GM18867 (cell line): ENCODE measurements around the gene SPATA3.
"Not testable (repeated sequence)": the region's sequence is repeated elsewhere in the genome, so short reads cannot be mapped to it uniquely, and the experiment has no call there.

Source experiments
- ATAC-seq: cut with Tn5 transposase; IDR thresholded peaks from one replicate; pipeline ENCODE4 v1.9.1; 2021; ENCODE audit warnings: mild to moderate bottlenecking, moderate library complexity; ENCODE audit not compliant: unreplicated experiment

SPATA3 gene

GRCh38 chr2:231018184-231018583 lies 22.3 kb downstream of the SPATA3 start:
- ATAC-seq = no peak

- ATAC-seq = not testable (repeated sequence)
Observed at GRCh38 chr2:231025059-231025458, 29.1 kb downstream of the SPATA3 start.

- ATAC-seq = no peak
Observed at GRCh38 chr2:231028889-231029288, 33.0 kb downstream of the SPATA3 start.

- no peak for ATAC-seq
Observed at GRCh38 chr2:231029563-231029962, 33.6 kb downstream of the SPATA3 start.

- no peak for ATAC-seq
Observed at GRCh38 chr2:231030725-231031124, 34.8 kb downstream of the SPATA3 start.

GRCh38 chr2:231032575-231033140 lies 36.7 kb downstream of the SPATA3 start:
- ATAC-seq = no peak

- no peak for ATAC-seq
Observed at GRCh38 chr2:231033147-231034132, 37.5 kb downstream of the SPATA3 start.

- no peak for ATAC-seq
Observed at GRCh38 chr2:231034291-231034882, 38.5 kb downstream of the SPATA3 start.

- ATAC-seq = no peak
Observed at GRCh38 chr2:231036131-231036530, 40.2 kb downstream of the SPATA3 start.

- ATAC-seq = no peak
Observed at GRCh38 chr2:231036578-231037106, 40.7 kb downstream of the SPATA3 start.

GRCh38 chr2:231037202-231037730 lies 41.3 kb downstream of the SPATA3 start, which contains the start of gene C2orf72:
TSS of gene C2orf72 (plus strand) at chr2:231037523. CDS start at chr2:231037566, 43 bp downstream.
- ATAC-seq = no peak

- ATAC-seq = no peak
Observed at GRCh38 chr2:231037731-231038482, 42.0 kb downstream of the SPATA3 start.

GRCh38 chr2:231038483-231039293 lies 42.8 kb downstream of the SPATA3 start:
- no peak for ATAC-seq

GRCh38 chr2:231039294-231039664 lies 43.4 kb downstream of the SPATA3 start:
- no peak for ATAC-seq

- no peak for ATAC-seq
Observed at GRCh38 chr2:231039821-231040364, 44.0 kb downstream of the SPATA3 start.

GRCh38 chr2:231041061-231041689 lies 45.3 kb downstream of the SPATA3 start:
- no peak for ATAC-seq

GRCh38 chr2:231043796-231044195 lies 47.9 kb downstream of the SPATA3 start:
- ATAC-seq = no peak

GRCh38 chr2:231046916-231047273 lies 51.0 kb downstream of the SPATA3 start:
- no peak for ATAC-seq
